Measurements from ENCODE around the gene MLLT1.
"Not testable (repeated sequence)": the region's sequence is repeated elsewhere in the genome, so short reads cannot be mapped to it uniquely, and the experiment has no call there.

Gene MLLT1

GRCh38 chr19:6279931-6280591 lies at the start of gene MLLT1:
MLLT1 (minus strand) TSS chr19:6279975; CDS start chr19:6279784, 191 bp downstream.
- DNase-seq: peak; percentile 90

GRCh38 chr19:6326815-6327214 lies 47.0 kb upstream of the MLLT1 start:
- DNase-seq: no peak

GRCh38 chr19:6325614-6326013 lies 45.8 kb upstream of the MLLT1 start:
- no peak for DNase-seq

- no peak for DNase-seq
Measured at GRCh38 chr19:6324757-6325156, 45.0 kb upstream of the MLLT1 start.

GRCh38 chr19:6322284-6322683 lies 42.5 kb upstream of the MLLT1 start:
- DNase-seq: no peak

GRCh38 chr19:6319376-6319775 lies 39.6 kb upstream of the MLLT1 start:
- DNase-seq: no peak

GRCh38 chr19:6318772-6319171 lies 39.0 kb upstream of the MLLT1 start:
- no peak for DNase-seq

- not testable (repeated sequence) for DNase-seq
Measured at GRCh38 chr19:6315646-6316045, 35.9 kb upstream of the MLLT1 start.

GRCh38 chr19:6313398-6313969 lies 33.7 kb upstream of the MLLT1 start:
- DNase-seq: no peak

GRCh38 chr19:6312018-6312417 lies 32.2 kb upstream of the MLLT1 start:
- no peak for DNase-seq

- no peak for DNase-seq
Measured at GRCh38 chr19:6298413-6298812, 18.6 kb upstream of the MLLT1 start.

- DNase-seq: no peak
Measured at GRCh38 chr19:6297202-6297601, 17.4 kb upstream of the MLLT1 start.

GRCh38 chr19:6292006-6292405 lies 12.2 kb upstream of the MLLT1 start:
- DNase-seq: no peak

GRCh38 chr19:6288737-6289136 lies 9.0 kb upstream of the MLLT1 start:
- DNase-seq: no peak

- no peak for DNase-seq
Measured at GRCh38 chr19:6287269-6287885, 7.6 kb upstream of the MLLT1 start.

- no peak for DNase-seq
Measured at GRCh38 chr19:6286676-6287075, 6.9 kb upstream of the MLLT1 start.

- DNase-seq: not testable (repeated sequence)
Measured at GRCh38 chr19:6282393-6282792, 2.6 kb upstream of the MLLT1 start.

- no peak for DNase-seq
Measured at GRCh38 chr19:6279620-6279930, 200 bp downstream of the MLLT1 start.

GRCh38 chr19:6278740-6279619 lies 795 bp downstream of the MLLT1 start:
- DNase-seq: peak; percentile 8

- no peak for DNase-seq
Measured at GRCh38 chr19:6278051-6278450, 1.7 kb downstream of the MLLT1 start.

- DNase-seq: no peak
Measured at GRCh38 chr19:6276447-6276846, 3.3 kb downstream of the MLLT1 start.

- no peak for DNase-seq
Measured at GRCh38 chr19:6275170-6275744, 4.5 kb downstream of the MLLT1 start.

GRCh38 chr19:6274756-6275155 lies 5.0 kb downstream of the MLLT1 start:
- DNase-seq: no peak

Data from activated CD4-positive, alpha-beta T cell treated with anti-CD3 and anti-CD28 coated beads, Interleukin-2, amount 50 U/mL, for 1 hour (primary cell).